PC-3 (cell line): Measurements from ENCODE around the gene HHAT.

Experiments used
- CTCF ChIP-seq: fragments of 300-600 bp; sonication (generic); conservative IDR thresholded peaks from 2 replicates; pipeline ENCODE4 v1.5.1; 2017; ENCODE audit warnings: antibody characterized with exemption, low read depth, mild to moderate bottlenecking, low read length
- EZH2 ChIP-seq: fragments of 300-600 bp; sonication (generic); IDR thresholded peaks from one replicate; pipeline ENCODE4 v1.6.1; 2017; ENCODE audit warnings: antibody characterized with exemption, mild to moderate bottlenecking, low read length; ENCODE audit not compliant: unreplicated experiment
- EZH2phosphoT487 ChIP-seq: fragments of 300-600 bp; sonication (generic); IDR thresholded peaks from 2 replicates; pipeline ENCODE4 v1.6.1; 2018; ENCODE audit warnings: mild to moderate bottlenecking, antibody characterized with exemption, low read length, borderline replicate concordance

- TF ChIP-seq CTCF: no peak
- TF ChIP-seq EZH2: no peak
- no peak for TF ChIP-seq EZH2phosphoT487
Measured at GRCh38 chr1:210373628-210373877, 44.9 kb downstream of the HHAT start.
